Activated CD4-positive, alpha-beta T cell treated with anti-CD3 and anti-CD28 coated beads for 36 hours (primary cell): ENCODE measurements around the gene AP2A2. TPM values are rescaled to one million over a fixed set of nuclear protein-coding genes. Genes with fewer than 3 reads are reported as not detected.

Experiments
- ATAC-seq: fragments of 200-7000 bp; cut with Tn5 transposase; one replicate; pipeline ENCODE4 v1.10.0; 2021; ENCODE audit warnings: mild to moderate bottlenecking, moderate library complexity
- CTCF ChIA-PET: fragments of 350-600 bp; sonication (Branson Sonifier 250); formaldehyde crosslinking; loops from one replicate; lab custom pipeline; 2021; ENCODE audit warnings: antibody characterized with exemption; lab: Charles Lee
- POLR2A ChIA-PET: fragments of 350-600 bp; sonication (Branson Sonifier 250); formaldehyde crosslinking; loops from one replicate; lab custom pipeline; 2021; ENCODE audit warnings: antibody characterized with exemption, inconsistent platforms; lab: Charles Lee
- DNase-seq: peaks from one replicate; pipeline ENCODE4 v3.0.0-alpha.2; 2020
- H3K27ac Mint-ChIP-seq: one replicate; pipeline ENCODE4 v1.8.0; 2021; ENCODE audit warnings: mixed read lengths
- H3K27me3 Mint-ChIP-seq: one replicate; pipeline ENCODE4 v1.8.0; 2021; ENCODE audit warnings: mixed read lengths
- H3K36me3 Mint-ChIP-seq: one replicate; pipeline ENCODE4 v1.8.0; 2021; ENCODE audit warnings: low read depth, mixed read lengths
- H3K4me1 Mint-ChIP-seq: one replicate; pipeline ENCODE4 v1.8.0; 2021; ENCODE audit warnings: mixed read lengths
- H3K4me3 Mint-ChIP-seq: one replicate; pipeline ENCODE4 v1.8.0; 2021; ENCODE audit warnings: mild to moderate bottlenecking, moderate library complexity, mixed read lengths
- H3K9me3 Mint-ChIP-seq: one replicate; pipeline ENCODE4 v1.8.0; 2021; ENCODE audit warnings: low read depth, mixed read lengths
- intact Hi-C, 2 experiments: fragments of 100-400 bp; cut with DNase I in 1 of 2; cut with micrococcal nuclease in 1 of 2; formaldehyde crosslinking; loops; one replicate each; pipeline versions ENCODE4 v1.14.2 to v1.15.1; 2022 to 2024; cut with DNase I, micrococcal nuclease
- total RNA-seq, 2 experiments: library from RNA; stranded (reverse); gene quantifications; one replicate each; pipeline ENCODE4 v1.2.3, GENCODE V29; 2021

The AP2A2 gene
- total RNA-seq, 2 experiments from 2014 or later: 43.5 to 71.6 TPM

DNA sequence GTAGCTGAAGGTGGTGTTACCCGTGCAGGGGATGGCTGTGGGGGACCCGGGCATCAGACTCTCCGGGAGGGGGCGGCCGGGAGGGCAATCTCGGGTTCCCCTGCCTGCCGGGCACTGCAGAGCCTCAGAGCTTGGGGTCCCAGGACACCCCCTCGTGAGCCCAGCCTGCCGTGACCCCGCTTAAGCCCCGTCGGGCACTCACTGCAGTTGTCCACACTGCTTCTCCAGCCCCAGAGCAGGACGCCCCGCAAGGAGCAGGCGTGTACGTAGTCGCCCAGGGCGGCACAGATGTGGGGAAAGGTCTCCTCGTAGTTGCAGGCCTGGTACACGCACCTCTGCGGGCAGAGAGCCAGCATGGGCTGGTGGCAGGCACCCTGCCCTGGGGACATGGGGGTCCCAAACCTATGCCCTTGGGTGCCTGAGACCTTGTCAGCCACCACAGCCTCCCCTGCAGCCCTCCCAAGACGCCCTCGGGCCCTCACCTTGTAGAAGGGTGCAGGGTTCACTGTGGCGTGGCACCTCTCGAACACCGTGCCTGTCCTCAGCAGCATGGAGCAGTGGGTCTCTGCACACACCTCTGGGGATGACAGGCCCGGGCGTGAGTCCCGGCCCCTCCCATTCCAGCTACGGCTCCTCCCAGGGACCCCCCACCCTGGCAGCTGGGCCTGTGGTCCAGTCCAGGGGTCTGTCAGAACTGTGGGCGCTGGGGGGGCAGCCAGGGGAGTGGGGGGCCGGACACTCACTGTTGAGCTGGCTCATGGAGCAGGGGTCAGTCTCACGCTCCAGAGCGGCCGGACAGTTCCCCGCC, 102.0 kb downstream of the AP2A2 start:
- POLR2A ChIA-PET: no interaction called here
- no peak overlapping the region for H3K27ac Mint-ChIP-seq
- no peaks in the 10 kb centered on the region for H3K27me3 Mint-ChIP-seq
- H3K4me3 Mint-ChIP-seq: no peak overlapping the region
- H3K4me1 Mint-ChIP-seq: no peaks in the 10 kb centered on the region
- H3K9me3 Mint-ChIP-seq: peaks cover 5% of the 10 kb centered on the region
- DNase-seq: no peak
- no peak for ATAC-seq
- H3K36me3 Mint-ChIP-seq: no peaks in the 10 kb centered on the region
- CTCF ChIA-PET: no interaction called here
- intact Hi-C loops: no loop called here

GRCh38 chr11:1028291-1028540, 102.5 kb downstream of the AP2A2 start:
- DNase-seq: no peak
- Mint-ChIP-seq H3K27ac (no peak overlapping the region), H3K4me1 (no peaks in the 10 kb centered on the region), H3K4me3 (no peak overlapping the region), H3K9me3 (peaks cover 5% of the 10 kb centered on the region), H3K27me3 (no peaks in the 10 kb centered on the region), H3K36me3 (no peaks in the 10 kb centered on the region)
- intact Hi-C loops: no loop called here
- ChIA-PET POLR2A (no interaction called here), CTCF (no interaction called here)
- ATAC-seq: no peak

- no peak for DNase-seq
- CTCF ChIA-PET: no interaction called here
- POLR2A ChIA-PET: no interaction called here
- no peaks in the 10 kb centered on the region for H3K27me3 Mint-ChIP-seq
- peaks cover 5% of the 10 kb centered on the region for H3K9me3 Mint-ChIP-seq
- no peak overlapping the region for H3K27ac Mint-ChIP-seq
- no peak overlapping the region for H3K4me3 Mint-ChIP-seq
- H3K4me1 Mint-ChIP-seq: no peaks in the 10 kb centered on the region
- intact Hi-C loops: no loop called here
- no peaks in the 10 kb centered on the region for H3K36me3 Mint-ChIP-seq
- no peak for ATAC-seq
Observed at GRCh38 chr11:1028616-1029015, 102.9 kb downstream of the AP2A2 start.

DNA sequence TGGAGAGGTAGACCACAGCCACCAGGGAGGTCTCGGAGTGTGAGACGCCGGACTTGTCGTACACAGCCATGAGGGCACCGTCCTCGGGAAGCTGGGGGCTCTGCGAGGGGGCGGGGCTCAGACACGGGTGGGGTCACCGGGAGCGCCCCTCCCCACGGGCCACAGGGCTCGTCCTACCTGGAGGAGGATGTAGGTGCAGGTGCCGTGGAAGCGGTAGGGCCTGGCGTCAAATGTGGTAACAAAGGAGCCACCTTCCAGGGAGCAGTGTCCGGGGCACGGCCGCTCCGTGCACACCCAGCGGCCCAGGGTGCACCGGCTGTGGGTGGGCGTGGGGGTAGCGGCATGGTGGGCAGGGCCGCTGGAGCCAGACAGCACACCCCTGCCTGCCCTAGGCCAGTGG, 103.4 kb downstream of the AP2A2 start:
- Mint-ChIP-seq H3K36me3 (no peaks in the 10 kb centered on the region), H3K4me1 (no peaks in the 10 kb centered on the region), H3K27me3 (no peaks in the 10 kb centered on the region), H3K4me3 (no peak overlapping the region), H3K27ac (no peak overlapping the region), H3K9me3 (peaks cover 5% of the 10 kb centered on the region)
- ChIA-PET CTCF (no interaction called here), POLR2A (no interaction called here)
- DNase-seq: no peak
- no peak for ATAC-seq
- intact Hi-C loops: no loop called here

DNA sequence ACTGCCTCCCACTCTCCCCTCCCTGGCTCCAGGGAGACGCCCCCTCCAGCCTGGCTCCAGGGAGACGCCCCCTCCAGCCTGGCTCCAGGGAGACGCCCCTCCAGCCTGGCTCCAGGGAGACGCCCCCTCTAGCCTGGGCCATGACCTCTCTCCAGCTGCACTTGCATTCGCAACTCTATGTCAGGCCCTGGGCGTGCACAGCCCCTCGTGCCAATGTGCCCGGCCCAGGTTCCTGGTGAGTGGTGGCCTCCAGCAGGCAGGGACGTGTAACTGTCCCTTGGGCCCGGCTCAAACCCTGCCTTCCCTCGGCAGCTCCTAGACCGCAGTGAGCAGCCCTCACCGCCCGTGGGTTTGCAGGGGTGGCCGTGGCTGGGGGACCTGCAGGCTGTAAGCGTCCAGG, 104.0 kb downstream of the AP2A2 start:
- H3K4me3 Mint-ChIP-seq: no peak overlapping the region
- CTCF ChIA-PET: no interaction called here
- ATAC-seq: no peak
- no peak for DNase-seq
- H3K4me1 Mint-ChIP-seq: no peaks in the 10 kb centered on the region
- no peaks in the 10 kb centered on the region for H3K36me3 Mint-ChIP-seq
- peaks cover 5% of the 10 kb centered on the region for H3K9me3 Mint-ChIP-seq
- POLR2A ChIA-PET: no interaction called here
- H3K27me3 Mint-ChIP-seq: no peaks in the 10 kb centered on the region
- intact Hi-C loops: no loop called here
- H3K27ac Mint-ChIP-seq: no peak overlapping the region

- Mint-ChIP-seq H3K27ac (no peak overlapping the region), H3K27me3 (no peaks in the 10 kb centered on the region), H3K4me3 (no peak overlapping the region), H3K4me1 (no peaks in the 10 kb centered on the region), H3K9me3 (peaks cover 5% of the 10 kb centered on the region), H3K36me3 (no peaks in the 10 kb centered on the region)
- ChIA-PET CTCF (no interaction called here), POLR2A (no interaction called here)
- no peak for DNase-seq
- intact Hi-C loops: no loop called here
- ATAC-seq: no peak
Observed at GRCh38 chr11:1030086-1030485, 104.4 kb downstream of the AP2A2 start.

DNA sequence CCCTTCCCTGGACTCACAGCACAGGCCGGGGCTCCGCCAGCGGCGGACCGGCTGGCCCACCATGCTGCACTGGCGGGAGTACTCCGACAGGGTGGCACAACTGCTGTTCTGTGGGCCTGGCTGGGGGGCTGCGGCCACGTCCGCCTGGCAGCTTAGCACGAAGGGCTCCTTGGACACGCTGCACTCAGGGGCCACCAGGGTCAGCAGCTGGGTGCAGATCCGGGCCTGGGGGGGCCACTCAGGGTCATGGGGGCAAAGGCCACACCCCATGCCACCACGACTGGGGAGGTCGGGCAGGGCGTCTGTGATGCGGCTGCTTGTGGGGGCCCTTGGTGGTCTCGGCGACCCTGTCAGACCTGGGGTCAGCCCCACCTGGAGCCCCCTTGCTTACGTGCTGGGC, 104.9 kb downstream of the AP2A2 start:
- intact Hi-C loops: no loop called here
- CTCF ChIA-PET: no interaction called here
- H3K4me1 Mint-ChIP-seq: no peaks in the 10 kb centered on the region
- peaks cover 5% of the 10 kb centered on the region for H3K9me3 Mint-ChIP-seq
- DNase-seq (no peak), ATAC-seq (no peak)
- no peaks in the 10 kb centered on the region for H3K36me3 Mint-ChIP-seq
- no peaks in the 10 kb centered on the region for H3K27me3 Mint-ChIP-seq
- POLR2A ChIA-PET: no interaction called here
- H3K4me3 Mint-ChIP-seq: no peak overlapping the region
- H3K27ac Mint-ChIP-seq: no peak overlapping the region

GRCh38 chr11:1031121-1031899, 105.6 kb downstream of the AP2A2 start:
- POLR2A ChIA-PET: no interaction called here
- intact Hi-C loops: no loop called here
- DNase-seq (no peak), ATAC-seq (no peak)
- no peaks in the 10 kb centered on the region for H3K27me3 Mint-ChIP-seq
- CTCF ChIA-PET: no interaction called here
- no peaks in the 10 kb centered on the region for H3K36me3 Mint-ChIP-seq
- H3K9me3 Mint-ChIP-seq: peaks cover 5% of the 10 kb centered on the region
- no peaks in the 10 kb centered on the region for H3K4me1 Mint-ChIP-seq
- H3K27ac Mint-ChIP-seq: no peak overlapping the region
- H3K4me3 Mint-ChIP-seq: no peak overlapping the region

DNA sequence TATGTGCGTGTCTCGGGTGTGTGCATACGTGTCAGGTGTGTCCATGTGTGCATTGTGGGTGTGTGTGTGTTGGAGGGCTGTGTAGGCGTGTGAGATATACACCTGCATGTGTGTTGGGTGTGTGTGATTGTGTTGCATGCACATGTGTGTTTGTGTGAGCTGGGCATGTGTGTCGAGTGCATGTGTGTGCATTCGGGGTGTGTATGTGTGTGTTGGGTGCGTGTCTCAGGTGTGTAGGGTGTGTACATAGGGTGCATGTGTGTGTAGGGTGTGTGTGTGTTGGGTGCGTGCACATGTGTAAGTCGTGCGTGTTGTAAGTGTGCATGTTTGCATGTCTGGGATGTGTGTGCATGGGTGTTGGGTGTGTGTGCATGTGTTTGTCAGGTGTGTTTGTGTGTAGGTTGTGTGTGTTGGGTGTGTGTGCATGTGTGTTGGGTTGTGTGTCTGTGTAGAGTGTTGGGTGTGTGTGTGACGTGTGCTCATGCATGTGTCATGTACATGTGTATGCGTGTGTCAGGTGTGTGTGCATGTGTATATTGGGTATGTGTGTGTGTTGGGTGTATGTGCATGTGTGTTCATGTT, 106.7 kb downstream of the AP2A2 start:
- Mint-ChIP-seq H3K27ac (no peak overlapping the region), H3K4me3 (no peak overlapping the region), H3K4me1 (no peaks in the 10 kb centered on the region), H3K36me3 (no peaks in the 10 kb centered on the region), H3K27me3 (no peaks in the 10 kb centered on the region), H3K9me3 (peaks cover 5% of the 10 kb centered on the region)
- ChIA-PET POLR2A (no interaction called here), CTCF (no interaction called here)
- intact Hi-C loops: no loop called here
- DNase-seq (no peak), ATAC-seq (no peak)

DNA sequence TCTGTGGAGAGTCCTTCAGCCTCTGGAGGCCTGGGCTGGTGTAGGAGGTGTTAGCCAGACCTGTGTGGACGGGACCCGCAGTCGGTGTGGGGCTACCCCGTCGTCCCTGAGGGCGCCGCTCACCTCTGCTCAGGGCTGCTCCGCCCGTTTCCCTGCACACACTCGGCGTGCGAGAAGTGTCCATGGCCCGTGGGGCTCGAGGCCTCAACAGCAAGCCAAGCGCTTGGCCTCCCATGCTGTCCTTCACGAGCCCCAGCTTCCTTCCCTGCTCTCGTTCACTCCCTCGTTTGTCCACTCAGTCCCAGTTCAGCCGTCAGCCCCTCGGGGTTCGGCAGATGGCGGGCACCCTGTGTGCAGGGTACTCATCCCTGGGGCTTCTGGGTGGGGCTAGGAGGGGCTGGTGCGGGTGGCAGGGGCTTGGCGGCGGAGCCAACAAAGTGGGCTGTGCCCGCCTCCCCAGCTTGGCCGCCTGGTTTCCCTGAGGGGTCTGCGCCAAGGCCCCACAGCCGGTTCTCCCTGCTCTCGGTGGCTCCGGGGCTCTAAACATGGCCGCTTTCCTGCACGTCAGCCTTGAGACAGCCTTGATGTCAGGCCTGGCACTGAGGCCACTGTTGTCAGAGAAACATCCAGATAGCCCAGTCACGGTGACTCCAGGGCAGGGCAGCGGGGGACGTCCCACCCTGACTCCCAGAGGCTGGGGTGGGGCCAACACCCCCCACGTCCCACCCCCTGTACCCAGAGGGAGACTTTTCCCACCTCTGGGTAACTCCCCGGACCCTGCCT, 107.5 kb downstream of the AP2A2 start:
- Mint-ChIP-seq H3K36me3 (no peaks in the 10 kb centered on the region), H3K9me3 (peaks cover 5% of the 10 kb centered on the region), H3K27ac (no peak overlapping the region), H3K4me3 (no peak overlapping the region), H3K4me1 (no peaks in the 10 kb centered on the region), H3K27me3 (no peaks in the 10 kb centered on the region)
- CTCF ChIA-PET: no interaction called here
- POLR2A ChIA-PET: no interaction called here
- DNase-seq (no peak), ATAC-seq (no peak)
- intact Hi-C loops: no loop called here

- Mint-ChIP-seq H3K4me3 (no peak overlapping the region), H3K4me1 (no peaks in the 10 kb centered on the region), H3K36me3 (no peaks in the 10 kb centered on the region), H3K27ac (no peak overlapping the region), H3K27me3 (no peaks in the 10 kb centered on the region), H3K9me3 (peaks cover 5% of the 10 kb centered on the region)
- POLR2A ChIA-PET: no interaction called here
- CTCF ChIA-PET: no interaction called here
- DNase-seq (no peak), ATAC-seq (no peak)
- intact Hi-C loops: no loop called here
Observed at GRCh38 chr11:1034001-1034400, 108.3 kb downstream of the AP2A2 start.
